Choroid plexus epithelial cell (primary cell): ENCODE results near the gene MAP1B.
A peak's percentile ranks its signal among the peaks of the same experiment; 100 is the strongest.

Experiments used
- DNase-seq: peaks from one replicate; pipeline ENCODE4 v3.0.0-alpha.2; 2010; ENCODE audit warnings: low read depth
- H3K4me3 ChIP-seq: 2 replicates; pipeline ENCODE4 v1.5.1; 2011; ENCODE audit warnings: low read depth, mild to moderate bottlenecking, control low read depth, low read length, moderate library complexity
- TF ChIP-seq, protein P1 (sequence below): conservative IDR thresholded peaks from 2 replicates; pipeline ENCODE4 v1.5.1; 2011; ENCODE audit warnings: low read depth, mild to moderate bottlenecking, control low read depth, inconsistent platforms, low read length, moderate library complexity

Gene MAP1B

DNA sequence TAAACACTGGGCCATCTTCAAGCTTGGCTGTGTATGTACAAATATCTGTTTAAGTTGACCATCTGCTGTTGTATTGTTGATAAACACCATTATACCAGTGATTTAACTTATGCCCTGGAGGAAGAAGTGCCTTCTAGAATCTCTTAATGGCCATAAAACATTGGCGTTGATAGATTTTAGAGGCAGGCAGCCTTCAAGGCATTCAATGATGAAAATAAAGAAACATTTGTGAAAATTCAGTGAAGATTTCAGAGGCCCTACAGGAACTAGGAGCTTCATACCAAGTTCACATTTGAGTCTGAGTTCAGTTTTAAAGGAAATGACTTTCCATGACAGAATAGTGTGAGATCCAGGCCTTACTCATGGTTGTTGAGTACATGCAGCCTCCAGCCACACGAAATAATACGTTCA lies 52.2 kb downstream of the MAP1B start:
- H3K4me3 ChIP-seq, result no peak overlapping the region
- TF ChIP-seq, protein P1, sequence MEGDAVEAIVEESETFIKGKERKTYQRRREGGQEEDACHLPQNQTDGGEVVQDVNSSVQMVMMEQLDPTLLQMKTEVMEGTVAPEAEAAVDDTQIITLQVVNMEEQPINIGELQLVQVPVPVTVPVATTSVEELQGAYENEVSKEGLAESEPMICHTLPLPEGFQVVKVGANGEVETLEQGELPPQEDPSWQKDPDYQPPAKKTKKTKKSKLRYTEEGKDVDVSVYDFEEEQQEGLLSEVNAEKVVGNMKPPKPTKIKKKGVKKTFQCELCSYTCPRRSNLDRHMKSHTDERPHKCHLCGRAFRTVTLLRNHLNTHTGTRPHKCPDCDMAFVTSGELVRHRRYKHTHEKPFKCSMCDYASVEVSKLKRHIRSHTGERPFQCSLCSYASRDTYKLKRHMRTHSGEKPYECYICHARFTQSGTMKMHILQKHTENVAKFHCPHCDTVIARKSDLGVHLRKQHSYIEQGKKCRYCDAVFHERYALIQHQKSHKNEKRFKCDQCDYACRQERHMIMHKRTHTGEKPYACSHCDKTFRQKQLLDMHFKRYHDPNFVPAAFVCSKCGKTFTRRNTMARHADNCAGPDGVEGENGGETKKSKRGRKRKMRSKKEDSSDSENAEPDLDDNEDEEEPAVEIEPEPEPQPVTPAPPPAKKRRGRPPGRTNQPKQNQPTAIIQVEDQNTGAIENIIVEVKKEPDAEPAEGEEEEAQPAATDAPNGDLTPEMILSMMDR, result no peak
- DNase-seq, result no peak

DNA sequence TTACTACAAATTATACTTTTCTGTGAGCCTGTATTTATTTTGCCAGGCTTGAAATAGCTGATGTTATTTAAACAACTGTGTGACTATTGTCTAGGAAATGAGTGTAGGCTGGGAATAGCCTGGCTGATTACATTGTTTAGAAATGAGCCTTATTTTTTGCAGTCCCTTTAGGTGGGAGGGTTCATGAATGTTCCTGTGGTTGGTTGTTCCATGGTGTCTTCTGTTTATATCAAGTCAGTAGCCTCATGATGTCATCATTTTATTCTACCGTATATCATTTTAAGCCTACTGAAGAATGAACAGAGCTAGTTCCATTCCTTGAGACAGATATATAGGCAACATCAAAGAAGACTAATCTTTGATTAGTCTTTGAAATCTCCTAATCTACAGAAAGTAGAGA lies 53.1 kb downstream of the MAP1B start:
- H3K4me3 ChIP-seq, result no peak overlapping the region
- TF ChIP-seq, protein P1, result no peak
- peak; percentile 77 for DNase-seq

DNA sequence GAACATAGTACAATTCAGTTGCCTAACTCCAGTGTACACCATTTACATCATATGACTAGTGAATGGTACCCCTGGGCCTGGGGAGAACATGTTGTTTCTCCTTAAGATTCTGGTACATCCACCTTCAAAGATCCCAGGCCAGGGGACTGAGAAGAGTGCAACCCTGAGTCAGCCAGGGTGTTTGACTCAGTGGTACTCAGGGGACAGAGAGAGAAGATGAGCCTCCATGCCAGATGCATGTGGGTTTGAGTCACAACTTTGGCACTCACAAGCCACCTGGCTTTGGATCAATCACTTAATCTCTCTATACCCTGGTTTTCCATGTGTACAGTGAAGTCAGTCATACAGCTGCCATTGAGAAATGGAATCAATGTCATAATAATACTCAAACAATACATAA lies 53.7 kb downstream of the MAP1B start:
- no peak for DNase-seq
- H3K4me3 ChIP-seq, result no peak overlapping the region
- TF ChIP-seq, protein P1, result no peak

DNA sequence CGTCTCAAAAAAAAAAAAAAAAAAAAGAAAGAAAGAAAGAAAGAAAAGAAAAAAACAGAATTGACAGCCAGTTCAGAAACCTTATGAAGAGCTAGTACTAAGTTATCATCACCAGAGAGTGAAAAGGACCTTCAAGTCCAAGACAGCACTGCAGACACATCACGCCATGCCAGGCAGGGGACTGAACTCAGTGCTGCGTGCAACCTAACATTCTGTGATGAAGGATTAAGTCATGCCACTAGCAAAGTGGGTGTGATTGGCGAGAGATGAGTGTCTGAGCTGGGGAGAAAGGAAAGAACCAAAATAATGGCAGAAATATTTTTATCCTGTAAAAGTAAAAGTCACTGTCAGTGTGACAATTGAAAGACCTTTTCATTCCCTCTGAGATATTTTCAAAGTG lies 54.7 kb downstream of the MAP1B start:
- no peak for DNase-seq
- no peak overlapping the region for H3K4me3 ChIP-seq
- TF ChIP-seq, protein P1, result no peak

DNA sequence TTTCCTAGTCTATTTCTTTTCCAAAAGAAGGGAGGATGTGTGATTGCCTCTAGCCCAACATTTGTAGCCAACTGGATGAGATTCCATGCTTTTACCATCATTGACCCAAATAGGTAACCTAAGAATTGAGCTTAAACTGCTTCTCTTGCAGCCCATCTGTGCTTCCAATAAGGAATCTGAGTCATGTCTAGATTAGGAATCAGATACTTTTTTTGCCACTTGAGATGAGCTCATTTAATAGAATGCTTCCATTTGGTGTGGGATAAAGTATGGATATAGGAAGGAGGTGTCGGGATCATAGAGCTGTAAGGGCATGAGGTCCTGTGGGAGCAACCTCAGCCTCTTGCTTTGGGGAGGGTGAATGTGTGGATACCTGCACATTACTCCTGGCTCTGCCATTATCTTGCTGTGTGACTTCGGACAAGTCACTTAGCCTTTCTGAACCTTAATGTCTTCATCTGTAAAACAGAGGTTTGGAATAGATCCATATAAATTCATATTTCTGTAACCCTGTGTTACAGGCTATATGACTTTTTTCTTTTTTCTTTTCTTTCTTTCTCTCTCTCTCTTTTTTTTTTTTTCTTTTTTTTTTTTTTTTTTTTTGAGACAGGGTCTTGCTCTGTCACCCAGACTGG lies 56.2 kb downstream of the MAP1B start:
- no peak overlapping the region for H3K4me3 ChIP-seq
- no peak for DNase-seq
- TF ChIP-seq, protein P1, result no peak

DNA sequence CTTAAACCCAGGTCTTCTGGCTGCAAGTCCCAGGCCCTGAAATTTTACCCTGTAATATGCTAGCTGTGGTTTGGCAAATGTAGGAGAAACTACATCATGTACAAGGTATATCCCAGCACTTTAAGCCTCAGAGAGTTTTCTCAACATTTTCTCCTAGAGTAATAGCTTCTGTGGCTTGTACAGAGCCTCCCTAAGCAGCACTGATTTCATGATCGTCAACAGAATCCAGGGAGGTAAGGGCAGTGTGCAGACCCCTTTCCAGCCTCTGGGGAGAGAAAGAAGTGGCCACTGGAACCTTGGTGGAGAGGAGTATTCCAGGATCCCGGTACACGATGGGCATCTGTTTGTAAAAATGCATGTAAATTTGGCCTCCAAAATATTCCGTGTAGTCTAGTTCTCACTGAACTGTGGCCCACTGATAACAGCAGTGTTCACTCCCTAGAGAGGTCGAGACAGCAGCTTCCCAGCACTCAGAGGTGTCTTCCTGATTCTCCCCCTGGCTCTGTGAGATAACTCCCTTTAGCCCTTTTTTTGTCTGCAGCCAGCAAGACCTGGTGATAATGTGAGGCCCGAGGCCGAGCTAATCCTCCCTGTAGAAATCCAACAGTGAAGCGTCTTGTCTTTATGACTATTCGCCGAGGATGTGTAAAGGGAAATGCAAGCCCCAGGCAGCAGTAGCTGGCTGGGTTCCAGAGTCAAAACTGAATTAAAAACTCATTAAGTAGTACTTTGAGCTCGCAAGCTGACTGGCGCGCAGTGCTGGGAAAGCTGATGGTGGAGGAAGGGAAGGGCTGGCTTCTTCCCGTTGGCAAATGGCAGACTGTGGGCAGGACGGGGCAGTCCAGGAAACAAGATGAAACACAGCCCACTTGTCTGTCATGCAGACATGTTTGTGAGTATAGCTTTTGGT lies 59.0 kb downstream of the MAP1B start:
- TF ChIP-seq, protein P1, result no peak
- DNase-seq, result peak; percentile 51
- peak overlapping the region; percentile 4 for H3K4me3 ChIP-seq
